K562 (cell line): ENCODE measurements around the gene IFT122. TPM values are rescaled to one million over a fixed set of nuclear protein-coding genes. Genes with fewer than 3 reads are reported as not detected.

Experiments used
- ATAC-seq: fragments of 200-7000 bp; cut with Tn5 transposase; 3 replicates; pipeline ENCODE4 v1.9.1; 2020; ENCODE audit warnings: moderate library complexity
- BruUV-seq: library from RNA; stranded (reverse); fragments of 400-500 nt; replicated peaks from 2 replicates; lab custom pipeline; 2021; lab: Mats Ljungman, UMichigan
- CTCF ChIA-PET: fragments of 300-600 bp; formaldehyde crosslinking; extraction: SDS; loops from one replicate; lab custom pipeline; 2021; ENCODE audit warnings: low intra/inter-chr PET ratio; lab: Yijun Ruan, JAX
- POLR2A ChIA-PET: fragments of 300-600, 350-650 bp; sonication (Branson Sonifier 250); formaldehyde crosslinking; extraction: SDS; loops from one replicate; lab custom pipeline; 2021; ENCODE audit warnings: antibody characterized with exemption, inconsistent platforms; lab: Yijun Ruan, JAX
- DNase-seq, 4 experiments: peaks; one replicate each; pipeline versions ENCODE4 v3.0.0 to v3.0.0-alpha.2; 2011 to 2018; ENCODE audit warnings: low spot score in 3 of 4, mixed read lengths in 3 of 4; ENCODE audit errors: extremely low read depth in 1 of 4
- FAIRE-seq: peaks from 2 replicates; lab custom pipeline; 2011; peaks lifted over from hg19 to GRCh38; lab: Jason Lieb, UNC
- H2AFZ ChIP-seq: 2 replicates; pipeline ENCODE4 v1.6.0; 2011; ENCODE audit warnings: low read depth, low read length, control low read depth, inconsistent platforms
- H3K27ac ChIP-seq: fragments of 200-600 bp; 3 replicates; pipeline ENCODE4 v1.8.0; 2011; ENCODE audit warnings: low read depth, mild to moderate bottlenecking, control low read depth, inconsistent platforms, low read length, moderate library complexity, mixed read lengths; ENCODE audit errors: extremely low read depth
- H3K27me3 ChIP-seq, 2 experiments: fragments of 300-600 bp in 1 of 2; 2 replicates in 1 of 2; 3 replicates in 1 of 2; pipeline versions ENCODE4 v1.6.0 to v1.8.0; 2011; ENCODE audit warnings: inconsistent platforms in 2 of 2, low read length in 2 of 2, mild to moderate bottlenecking in 1 of 2, mixed read lengths in 1 of 2, moderate library complexity in 1 of 2; ENCODE audit not compliant: control insufficient read depth in 2 of 2, insufficient read depth in 2 of 2
- H3K36me3 ChIP-seq: fragments of 300-600 bp; 3 replicates; pipeline ENCODE4 v1.8.0; 2011; ENCODE audit warnings: mild to moderate bottlenecking, low read length, inconsistent platforms; ENCODE audit not compliant: control insufficient read depth, insufficient read depth
- H3K4me1 ChIP-seq, 2 experiments: fragments of 200-600 bp in 1 of 2; replicated peaks in 1 of 2; 2 replicates in 1 of 2; 3 replicates in 1 of 2; pipeline versions ENCODE4 v1.5.1 to v1.8.0; 2011; ENCODE audit warnings: inconsistent platforms in 2 of 2, low read length in 2 of 2, mild to moderate bottlenecking in 1 of 2, mixed read lengths in 1 of 2, moderate library complexity in 1 of 2; ENCODE audit not compliant: control insufficient read depth in 2 of 2, insufficient read depth in 2 of 2
- H3K4me2 ChIP-seq: 2 replicates; pipeline ENCODE4 v1.6.1; 2011; ENCODE audit warnings: low read length, control low read depth, inconsistent platforms, mixed read lengths; ENCODE audit not compliant: insufficient read depth
- H3K4me3 ChIP-seq: fragments of 200-600 bp; sonication (generic), shearing (Covaris generic); 2 replicates; pipeline ENCODE4 v1.5.1; 2016; ENCODE audit warnings: control low read depth, inconsistent platforms
- H3K79me2 ChIP-seq: fragments of 200-600 bp; 3 replicates; pipeline ENCODE4 v1.8.0; 2011; ENCODE audit warnings: low read length, inconsistent platforms; ENCODE audit not compliant: control insufficient read depth, insufficient read depth
- H3K9ac ChIP-seq, 2 experiments: 2 replicates each; pipeline versions ENCODE4 v1.6.0 to v1.6.1; 2011; ENCODE audit warnings: low read depth in 2 of 2, low read length in 2 of 2, control low read depth in 1 of 2, inconsistent platforms in 1 of 2, mild to moderate bottlenecking in 1 of 2, mixed read lengths in 1 of 2; ENCODE audit not compliant: insufficient read depth in 1 of 2
- H3K9me1 ChIP-seq: one replicate; pipeline ENCODE4 v1.6.0; 2011; ENCODE audit warnings: inconsistent platforms, mild to moderate bottlenecking, low read length, moderate library complexity; ENCODE audit not compliant: control insufficient read depth, insufficient read depth
- H3K9me3 ChIP-seq: replicated peaks from 2 replicates; pipeline ENCODE4 v1.5.1; 2011; ENCODE audit warnings: low read depth, low read length, inconsistent platforms; ENCODE audit not compliant: control insufficient read depth, insufficient read depth
- H4K20me1 ChIP-seq: replicated peaks from 2 replicates; pipeline ENCODE4 v1.6.1; 2011; ENCODE audit warnings: low read length, inconsistent platforms, mixed read lengths; ENCODE audit not compliant: control insufficient read depth, insufficient read depth
- CBFA2T2 ChIP-seq: fragments of 450-650 bp; conservative IDR thresholded peaks from 2 replicates; pipeline ENCODE4 v1.6.1; 2017; ENCODE audit warnings: mild to moderate bottlenecking
- CBFA2T3 ChIP-seq: fragments of 450-650 bp; IDR thresholded peaks from 2 replicates; pipeline ENCODE4 v1.6.1; 2017
- HDAC1 ChIP-seq, 2 experiments: fragments of 450-650 bp; IDR thresholded peaks; 2 replicates each; pipeline ENCODE4 v1.6.1; 2016 to 2017; ENCODE audit warnings: inconsistent platforms in 1 of 2, mild to moderate bottlenecking in 1 of 2, moderate library complexity in 1 of 2
- HDAC2 ChIP-seq: fragments of 450-650 bp; IDR thresholded peaks from 2 replicates; pipeline ENCODE4 v1.6.1; 2016; ENCODE audit warnings: mild to moderate bottlenecking
- KAT2B ChIP-seq: IDR thresholded peaks from one replicate; pipeline ENCODE4 v1.6.1; 2012; ENCODE audit warnings: low read depth, mild to moderate bottlenecking, control low read depth, inconsistent platforms, low read length, moderate library complexity
- MYC ChIP-seq, 2 experiments: fragments of 250-450 bp in 1 of 2; sonication (Bioruptor Pico) in 1 of 2; IDR thresholded peaks; 2 replicates each; pipeline versions ENCODE4 v1.5.1 to v1.6.1; 2012 to 2021; ENCODE audit warnings: low read depth in 2 of 2, borderline replicate concordance in 1 of 2, improper control_type of control experiment in 1 of 2, low read length in 1 of 2, mild to moderate bottlenecking in 1 of 2, moderate library complexity in 1 of 2
- POLR3G ChIP-seq: IDR thresholded peaks from 2 replicates; pipeline ENCODE4 v1.6.1; 2011; ENCODE audit not compliant: insufficient read length, insufficient replicate concordance; ENCODE audit errors: extremely low read depth
- RAD51 ChIP-seq: fragments of 450-650 bp; IDR thresholded peaks from 2 replicates; pipeline ENCODE4 v1.7.1; 2016; ENCODE audit warnings: low read depth, mild to moderate bottlenecking, borderline replicate concordance
- SRSF9 ChIP-seq: fragments of 200-400 bp; formaldehyde crosslinking; IDR thresholded peaks from 2 replicates; pipeline ENCODE4 v1.6.1; 2017; ENCODE audit warnings: low read depth, low read length, borderline replicate concordance
- ZNF551 ChIP-seq: fragments of 250-450 bp; sonication (Bioruptor Pico); IDR thresholded peaks from 2 replicates; pipeline ENCODE4 v1.5.0; 2021; ENCODE audit warnings: mild to moderate bottlenecking, moderate library complexity
- WGBS: fragments of 100-300 bp; shearing (Covaris generic); methylation state at CpG from one replicate; pipeline ENCODE4 v1.1.6; 2016; ENCODE audit warnings: low coverage, mixed read lengths; ENCODE audit not compliant: insufficient coverage; ENCODE audit errors: missing lambda C conversion rate; 5-methylcytosine and 5-hydroxymethylcytosine counted together
- in situ Hi-C: fragments of 300-500 bp; cut with MboI; formaldehyde crosslinking; loops from 4 replicates; pipeline ENCODE4 v1.15.0; 2018; ENCODE audit warnings: inconsistent platforms, mixed read lengths
- intact Hi-C: fragments of 100-400 bp; cut with micrococcal nuclease; formaldehyde crosslinking; loops from 2 replicates; pipeline ENCODE4 v1.14.2; 2022
- polyA plus RNA-seq, 8 experiments: library from polyadenylated mRNA; depleted of rRNA in 4 of 8; stranded (reverse) in 5 of 8; unstranded in 3 of 8; fragments of >200 nt; fragmentation: Nextera tagmentation in 2 of 8; fragmentation: Illumina TruSeq in 1 of 8; extraction: Ambion mirVana in 2 of 8; extraction: Trizol in 1 of 8; gene quantifications; 2 replicates each; pipeline versions ENCODE4 v1.2.1 to v1.2.3, GENCODE V29; 2011 to 2014; ENCODE audit warnings: inconsistent platforms in 1 of 8, missing spikeins in 1 of 8
- total RNA-seq, 7 experiments: library from RNA; depleted of rRNA in 6 of 7; stranded (reverse); fragments of >200 nt in 6 of 7; fragmentation: Illumina TruSeq in 2 of 7; extraction: Trizol in 2 of 7; gene quantifications; 2 replicates each; pipeline versions ENCODE4 v1.2.1 to v1.2.3, GENCODE V29; 2011 to 2021; ENCODE audit warnings: low replicate concordance in 1 of 7
- TF ChIP-seq, protein P1 (sequence below): sonication (generic); formaldehyde crosslinking; IDR thresholded peaks from 2 replicates; pipeline ENCODE4 v1.8.1; 2023; ENCODE audit warnings: mild to moderate bottlenecking, missing genetic modification reagents, moderate library complexity
- TF ChIP-seq, protein P2 (sequence below): fragments of 250-450 bp; sonication (Bioruptor Pico); IDR thresholded peaks from 2 replicates; pipeline ENCODE4 v1.4.0; 2020
- TF ChIP-seq, protein P3 (sequence below): fragments of 250-450 bp; sonication (Bioruptor Pico); IDR thresholded peaks from 2 replicates; pipeline ENCODE4 v1.8.0; 2022; ENCODE audit warnings: inconsistent platforms, mild to moderate bottlenecking, moderate library complexity, borderline replicate concordance

Gene IFT122
- total and polyA plus RNA-seq, 9 of the 15 experiments (the other 6 are each of a cell fraction or from before 2014, with no cell fraction given), result 2.4 to 11.5 (median 7.7) TPM

DNA sequence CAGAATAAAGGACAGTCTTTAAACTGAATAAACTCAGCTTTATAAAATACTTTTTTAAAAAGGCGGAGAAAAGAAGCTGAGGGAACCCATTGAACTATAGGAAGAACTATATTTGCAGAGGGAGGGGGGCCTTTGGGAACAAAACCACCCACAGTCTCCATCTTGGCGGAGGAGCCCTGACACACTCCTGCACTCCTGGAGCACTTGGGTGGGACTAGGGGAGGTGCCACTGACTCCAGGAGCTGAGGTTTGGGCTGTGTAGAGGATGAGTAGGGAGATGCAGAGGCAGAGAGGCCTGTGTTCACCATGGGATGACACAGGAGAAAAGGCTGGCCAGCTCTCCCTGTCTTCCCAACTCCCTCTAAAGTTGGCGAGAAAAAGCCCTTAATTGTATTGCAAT lies 35.8 kb downstream of the IFT122 start:
- ATAC-seq, result no peak
- peaks cover 25% of the 10 kb centered on the region; the same call in 1 of the 3 replicates for H3K36me3 ChIP-seq
- CTCF ChIA-PET, result no interaction called here
- TF ChIP-seq POLR3G (no peak), CBFA2T3 (no peak), RAD51 (no peak), SRSF9 (no peak), HDAC2 (no peak), HDAC1 (IDR thresholded peaks at IDR 0.05) (no peak), CBFA2T2 (no peak), ZNF551 (no peak), MYC (IDR thresholded peaks at IDR 0.05; ENCODE audit: low read depth, low read length) (no peak), MYC (CRISPR knock-in tag; IDR thresholded peaks at IDR 0.05; ENCODE audit: borderline replicate concordance, low read depth) (no peak), KAT2B (no peak)
- TF ChIP-seq, protein P1, sequence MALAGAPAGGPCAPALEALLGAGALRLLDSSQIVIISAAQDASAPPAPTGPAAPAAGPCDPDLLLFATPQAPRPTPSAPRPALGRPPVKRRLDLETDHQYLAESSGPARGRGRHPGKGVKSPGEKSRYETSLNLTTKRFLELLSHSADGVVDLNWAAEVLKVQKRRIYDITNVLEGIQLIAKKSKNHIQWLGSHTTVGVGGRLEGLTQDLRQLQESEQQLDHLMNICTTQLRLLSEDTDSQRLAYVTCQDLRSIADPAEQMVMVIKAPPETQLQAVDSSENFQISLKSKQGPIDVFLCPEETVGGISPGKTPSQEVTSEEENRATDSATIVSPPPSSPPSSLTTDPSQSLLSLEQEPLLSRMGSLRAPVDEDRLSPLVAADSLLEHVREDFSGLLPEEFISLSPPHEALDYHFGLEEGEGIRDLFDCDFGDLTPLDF, result no peak
- TF ChIP-seq, protein P2, sequence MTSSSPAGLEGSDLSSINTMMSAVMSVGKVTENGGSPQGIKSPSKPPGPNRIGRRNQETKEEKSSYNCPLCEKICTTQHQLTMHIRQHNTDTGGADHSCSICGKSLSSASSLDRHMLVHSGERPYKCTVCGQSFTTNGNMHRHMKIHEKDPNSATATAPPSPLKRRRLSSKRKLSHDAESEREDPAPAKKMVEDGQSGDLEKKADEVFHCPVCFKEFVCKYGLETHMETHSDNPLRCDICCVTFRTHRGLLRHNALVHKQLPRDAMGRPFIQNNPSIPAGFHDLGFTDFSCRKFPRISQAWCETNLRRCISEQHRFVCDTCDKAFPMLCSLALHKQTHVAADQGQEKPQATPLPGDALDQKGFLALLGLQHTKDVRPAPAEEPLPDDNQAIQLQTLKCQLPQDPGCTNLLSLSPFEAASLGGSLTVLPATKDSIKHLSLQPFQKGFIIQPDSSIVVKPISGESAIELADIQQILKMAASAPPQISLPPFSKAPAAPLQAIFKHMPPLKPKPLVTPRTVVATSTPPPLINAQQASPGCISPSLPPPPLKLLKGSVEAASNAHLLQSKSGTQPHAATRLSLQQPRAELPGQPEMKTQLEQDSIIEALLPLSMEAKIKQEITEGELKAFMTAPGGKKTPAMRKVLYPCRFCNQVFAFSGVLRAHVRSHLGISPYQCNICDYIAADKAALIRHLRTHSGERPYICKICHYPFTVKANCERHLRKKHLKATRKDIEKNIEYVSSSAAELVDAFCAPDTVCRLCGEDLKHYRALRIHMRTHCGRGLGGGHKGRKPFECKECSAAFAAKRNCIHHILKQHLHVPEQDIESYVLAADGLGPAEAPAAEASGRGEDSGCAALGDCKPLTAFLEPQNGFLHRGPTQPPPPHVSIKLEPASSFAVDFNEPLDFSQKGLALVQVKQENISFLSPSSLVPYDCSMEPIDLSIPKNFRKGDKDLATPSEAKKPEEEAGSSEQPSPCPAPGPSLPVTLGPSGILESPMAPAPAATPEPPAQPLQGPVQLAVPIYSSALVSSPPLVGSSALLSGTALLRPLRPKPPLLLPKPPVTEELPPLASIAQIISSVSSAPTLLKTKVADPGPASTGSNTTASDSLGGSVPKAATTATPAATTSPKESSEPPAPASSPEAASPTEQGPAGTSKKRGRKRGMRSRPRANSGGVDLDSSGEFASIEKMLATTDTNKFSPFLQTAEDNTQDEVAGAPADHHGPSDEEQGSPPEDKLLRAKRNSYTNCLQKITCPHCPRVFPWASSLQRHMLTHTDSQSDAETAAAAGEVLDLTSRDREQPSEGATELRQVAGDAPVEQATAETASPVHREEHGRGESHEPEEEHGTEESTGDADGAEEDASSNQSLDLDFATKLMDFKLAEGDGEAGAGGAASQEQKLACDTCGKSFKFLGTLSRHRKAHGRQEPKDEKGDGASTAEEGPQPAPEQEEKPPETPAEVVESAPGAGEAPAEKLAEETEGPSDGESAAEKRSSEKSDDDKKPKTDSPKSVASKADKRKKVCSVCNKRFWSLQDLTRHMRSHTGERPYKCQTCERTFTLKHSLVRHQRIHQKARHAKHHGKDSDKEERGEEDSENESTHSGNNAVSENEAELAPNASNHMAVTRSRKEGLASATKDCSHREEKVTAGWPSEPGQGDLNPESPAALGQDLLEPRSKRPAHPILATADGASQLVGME (CRISPR knock-in tag), result no peak
- TF ChIP-seq, protein P3, sequence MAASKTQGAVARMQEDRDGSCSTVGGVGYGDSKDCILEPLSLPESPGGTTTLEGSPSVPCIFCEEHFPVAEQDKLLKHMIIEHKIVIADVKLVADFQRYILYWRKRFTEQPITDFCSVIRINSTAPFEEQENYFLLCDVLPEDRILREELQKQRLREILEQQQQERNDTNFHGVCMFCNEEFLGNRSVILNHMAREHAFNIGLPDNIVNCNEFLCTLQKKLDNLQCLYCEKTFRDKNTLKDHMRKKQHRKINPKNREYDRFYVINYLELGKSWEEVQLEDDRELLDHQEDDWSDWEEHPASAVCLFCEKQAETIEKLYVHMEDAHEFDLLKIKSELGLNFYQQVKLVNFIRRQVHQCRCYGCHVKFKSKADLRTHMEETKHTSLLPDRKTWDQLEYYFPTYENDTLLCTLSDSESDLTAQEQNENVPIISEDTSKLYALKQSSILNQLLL (CRISPR knock-in tag), result no peak
- TF ChIP-seq, all 486 proteins: peak for 0
- POLR2A ChIA-PET, result interaction anchor here (0.7 to 1.3 kb wide), 2 partner anchors 11 to 459 kb away, joined by 3 to 7 read pairs; no protein-coding TSS in a partner anchor
- intact Hi-C loops (no loop called here), in situ Hi-C loops (no loop called here)
- no peak overlapping the region for H3K4me3 ChIP-seq
- no peak overlapping the region for H2AFZ ChIP-seq
- no peaks in the 10 kb centered on the region for H3K79me2 ChIP-seq
- no TSS peak for BruUV-seq
- no peak for FAIRE-seq
- H3K27me3 ChIP-seq, result no peaks in the 10 kb centered on the region
- peaks cover 5% of the 10 kb centered on the region in 2 experiments; a peak in 4 of 5 replicates for H3K4me1 ChIP-seq
- H3K27ac ChIP-seq, result no peak overlapping the region
- no peaks in the 10 kb centered on the region for H3K9me1 ChIP-seq
- no peak overlapping the region for H3K9ac ChIP-seq
- DNase-seq, result no peak
- no peak overlapping the region for H3K4me2 ChIP-seq
- H4K20me1 ChIP-seq, result no peaks in the 10 kb centered on the region
- 88% methylated on average over 3 of the region's 3 CpGs for WGBS
- H3K9me3 ChIP-seq, result no peaks in the 10 kb centered on the region
